Vagina (tissue), 2 donors: Measurements from ENCODE around the gene BHLHE41. TPM values are rescaled to one million over a fixed set of nuclear protein-coding genes. Genes with fewer than 3 reads are reported as not detected.
A peak's percentile ranks its signal among the peaks of the same experiment; 100 is the strongest.

Experiments used
- DNase-seq, 2 donors: peaks; one replicate each; pipeline ENCODE4 v3.0.0-alpha.2; 2017; ENCODE audit errors: extremely low spot score in 2 of 2
- H3K27ac ChIP-seq: fragments of 200-600 bp; sonication (generic); one replicate; pipeline ENCODE4 v1.5.1; 2019
- H3K27me3 ChIP-seq: fragments of 200-600 bp; sonication (generic); one replicate; pipeline ENCODE4 v1.5.1; 2019
- H3K36me3 ChIP-seq, 2 donors: fragments of 200-600 bp; sonication (generic); one replicate each; pipeline ENCODE4 v1.5.1; 2017 to 2019
- H3K4me1 ChIP-seq: fragments of 200-600 bp; sonication (generic); one replicate; pipeline ENCODE4 v1.5.1; 2019
- H3K4me3 ChIP-seq, 2 donors: fragments of 200-600 bp; sonication (generic); 1 replicate in 1 of 2; 2 replicates in 1 of 2; pipeline ENCODE4 v1.5.1; 2016 to 2019
- H3K9me3 ChIP-seq: fragments of 200-600 bp; sonication (generic); one replicate; pipeline ENCODE4 v1.5.1; 2019
- CTCF ChIP-seq, 3 experiments: fragments of 450-650 bp in 2 of 3; fragments of 200-600 bp in 1 of 3; sonication (generic) in 1 of 3; IDR thresholded peaks; one replicate each; pipeline ENCODE4 v1.5.1; 2017 to 2019; ENCODE audit warnings: antibody characterized with exemption in 3 of 3, mild to moderate bottlenecking in 2 of 3, moderate library complexity in 2 of 3
- POLR2A ChIP-seq, 2 donors: fragments of 450-650 bp; IDR thresholded peaks; one replicate each; pipeline ENCODE4 v1.6.1; 2017; ENCODE audit warnings: antibody characterized with exemption in 2 of 2, mild to moderate bottlenecking in 2 of 2, moderate library complexity in 2 of 2
- POLR2AphosphoS5 ChIP-seq, 2 donors: sonication (generic); formaldehyde crosslinking; IDR thresholded peaks; one replicate each; pipeline ENCODE4 v1.9.0; 2017; ENCODE audit warnings: antibody characterized with exemption in 2 of 2, mild to moderate bottlenecking in 2 of 2, low read depth in 1 of 2; ENCODE audit not compliant: insufficient read depth in 1 of 2
- intact Hi-C: fragments of 100-400 bp; cut with DNase I; formaldehyde crosslinking; loops from one replicate; pipeline ENCODE4 v1.15.1; 2023
- total RNA-seq: library from RNA; depleted of rRNA; stranded (reverse); fragments of >200 nt; gene quantifications from one replicate; pipeline ENCODE4 v1.2.3, GENCODE V29; 2016

The BHLHE41 gene
- total RNA-seq, 1 donor from 2014 or later = 2.9 TPM

- DNase-seq = no peak
- Histone ChIP-seq H3K9me3 (no peaks in the 10 kb centered on the region), H3K4me3 (no peak overlapping the region), H3K36me3 (no peaks in the 10 kb centered on the region), H3K27ac (no peak overlapping the region), H3K27me3 (no peaks in the 10 kb centered on the region), H3K4me1 (peaks cover 14% of the 10 kb centered on the region)
- intact Hi-C loops = no loop called here
- no peak for TF ChIP-seq POLR2A (IDR thresholded peaks at IDR 0.05)
- TF ChIP-seq CTCF (IDR thresholded peaks at IDR 0.05) = no peak
- no peak for TF ChIP-seq POLR2AphosphoS5 (IDR thresholded peaks at IDR 0.05; ENCODE audit: insufficient read depth in 1 of 2, low read depth in 1 of 2)
These were observed 7.1 kb upstream of the BHLHE41 start for GRCh38 chr12:26131936-26132335.

- no peaks in the 10 kb centered on the region for H3K36me3 ChIP-seq
- no peak for DNase-seq
- no peaks in the 10 kb centered on the region for H3K9me3 ChIP-seq
- H3K27me3 ChIP-seq = no peaks in the 10 kb centered on the region
- no peak overlapping the region for H3K27ac ChIP-seq
- intact Hi-C loops = no loop called here
- no peak for TF ChIP-seq POLR2AphosphoS5 (IDR thresholded peaks at IDR 0.05; ENCODE audit: insufficient read depth in 1 of 2, low read depth in 1 of 2)
- TF ChIP-seq CTCF (IDR thresholded peaks at IDR 0.05) = no peak
- no peak for TF ChIP-seq POLR2A (IDR thresholded peaks at IDR 0.05)
- H3K4me3 ChIP-seq = no peak overlapping the region
- H3K4me1 ChIP-seq = peaks cover 18% of the 10 kb centered on the region
These were observed 5.9 kb upstream of the BHLHE41 start for GRCh38 chr12:26130728-26131127.

- intact Hi-C loops = loop anchor here (5.0 to 10.0 kb wide), 2 partner anchors 69 to 157 kb away; partner anchors contain the start of gene SSPN
- no peaks in the 10 kb centered on the region for H3K9me3 ChIP-seq
- no peak overlapping the region for H3K27ac ChIP-seq
- no peak overlapping the region for H3K4me3 ChIP-seq
- no peaks in the 10 kb centered on the region for H3K36me3 ChIP-seq
- H3K4me1 ChIP-seq = peaks cover 29% of the 10 kb centered on the region
- no peaks in the 10 kb centered on the region for H3K27me3 ChIP-seq
- no peak for TF ChIP-seq CTCF (IDR thresholded peaks at IDR 0.05)
- TF ChIP-seq POLR2A (IDR thresholded peaks at IDR 0.05) = no peak
- no peak for TF ChIP-seq POLR2AphosphoS5 (IDR thresholded peaks at IDR 0.05; ENCODE audit: insufficient read depth in 1 of 2, low read depth in 1 of 2)
- DNase-seq = no peak
These were observed 3.3 kb upstream of the BHLHE41 start for GRCh38 chr12:26128168-26128567.

- intact Hi-C loops = loop anchor here (5.0 to 10.0 kb wide), 2 partner anchors 70 to 157 kb away; partner anchors contain the start of gene SSPN
- Histone ChIP-seq H3K27me3 (no peaks in the 10 kb centered on the region), H3K4me1 (peaks cover 29% of the 10 kb centered on the region), H3K36me3 (no peaks in the 10 kb centered on the region), H3K27ac (peak overlapping the region; percentile 94), H3K9me3 (no peaks in the 10 kb centered on the region), H3K4me3 (no peak overlapping the region)
- TF ChIP-seq POLR2AphosphoS5 (IDR thresholded peaks at IDR 0.05; ENCODE audit: insufficient read depth in 1 of 2, low read depth in 1 of 2) = no peak
- no peak for DNase-seq
These were observed 2.6 kb upstream of the BHLHE41 start for GRCh38 chr12:26127404-26127803.

GRCh38 chr12:26126340-26127284, 1.8 kb upstream of the BHLHE41 start:
- intact Hi-C loops = loop anchor here (5.0 to 10.0 kb wide), 2 partner anchors 71 to 158 kb away; partner anchors contain the start of gene SSPN
- TF ChIP-seq POLR2AphosphoS5 (IDR thresholded peaks at IDR 0.05; ENCODE audit: insufficient read depth in 1 of 2, low read depth in 1 of 2) = peak in 1 of 2 donors; percentile 71
- no peak for TF ChIP-seq CTCF (IDR thresholded peaks at IDR 0.05)
- peak in 1 of 2 donors; percentile 40 for TF ChIP-seq POLR2A (IDR thresholded peaks at IDR 0.05)
- Histone ChIP-seq H3K4me3 (peak overlapping the region; percentile 70 to 72), H3K4me1 (peaks cover 29% of the 10 kb centered on the region), H3K36me3 (no peaks in the 10 kb centered on the region), H3K9me3 (no peaks in the 10 kb centered on the region), H3K27me3 (no peaks in the 10 kb centered on the region), H3K27ac (peak overlapping the region; percentile 94)
- DNase-seq = no peak
